GM12878 (cell line): Measurements from ENCODE around the gene MEP1A. TPM values are rescaled to one million over a fixed set of nuclear protein-coding genes. Genes with fewer than 3 reads are reported as not detected.

Experiments
- ATAC-seq: fragments of 200-7000 bp; cut with Tn5 transposase; 3 replicates; pipeline ENCODE4 v1.9.1; 2020; ENCODE audit warnings: mild to moderate bottlenecking, moderate library complexity
- BruUV-seq: library from RNA; stranded (reverse); fragments of 400-500 nt; replicated peaks from 2 replicates; lab custom pipeline; 2021; lab: Mats Ljungman, UMichigan
- CTCF ChIA-PET: fragments of 300-600 bp; sonication (Branson Sonifier 250); formaldehyde crosslinking; extraction: SDS; loops from one replicate; lab custom pipeline; 2021; ENCODE audit warnings: inconsistent platforms; lab: Yijun Ruan, JAX
- POLR2A ChIA-PET: fragments of 350-600 bp; formaldehyde crosslinking; extraction: SDS; loops from one replicate; lab custom pipeline; 2021; ENCODE audit warnings: inconsistent platforms; lab: Charles Lee
- RAD21 ChIA-PET: fragments of 300-600 bp; sonication (Branson Sonifier 250); formaldehyde crosslinking; loops from one replicate; lab custom pipeline; 2023; ENCODE audit warnings: antibody characterized with exemption; ENCODE audit not compliant: unreplicated experiment; lab: Charles Lee
- SMC1A ChIA-PET: fragments of 300-600 bp; sonication (Branson Sonifier 250); formaldehyde crosslinking; loops from one replicate; lab custom pipeline; 2023; ENCODE audit not compliant: unreplicated experiment, uncharacterized antibody; lab: Charles Lee
- DNase-seq: peaks from one replicate; pipeline ENCODE4 v3.0.0-alpha.2; 2011; ENCODE audit warnings: low read depth, low spot score
- FAIRE-seq: peaks from 3 replicates; lab custom pipeline; 2011; peaks lifted over from hg19 to GRCh38; lab: Jason Lieb, UNC
- H2AFZ ChIP-seq: 2 replicates; pipeline ENCODE4 v1.6.0; 2011; ENCODE audit warnings: low read depth, low read length, control low read depth; ENCODE audit not compliant: control insufficient read depth
- H3K27ac ChIP-seq: 2 replicates; pipeline ENCODE4 v1.5.1; 2011; ENCODE audit warnings: control low read depth; ENCODE audit not compliant: control insufficient read depth, insufficient read depth
- H3K27me3 ChIP-seq, 2 experiments: replicated peaks in 1 of 2; 2 replicates each; pipeline versions ENCODE4 v1.6.0 to v1.6.1; 2011; ENCODE audit warnings: low read length in 1 of 2; ENCODE audit not compliant: control insufficient read depth in 2 of 2, insufficient read depth in 2 of 2
- H3K36me3 ChIP-seq, 2 experiments: 2 replicates each; pipeline ENCODE4 v1.5.1; 2011; ENCODE audit warnings: low read length in 1 of 2; ENCODE audit not compliant: control insufficient read depth in 2 of 2, insufficient read depth in 2 of 2
- H3K4me1 ChIP-seq: 2 replicates; pipeline ENCODE4 v1.6.1; 2011; ENCODE audit warnings: mild to moderate bottlenecking, low read length, moderate library complexity, mixed read lengths; ENCODE audit not compliant: control insufficient read depth, insufficient read depth
- H3K4me2 ChIP-seq: 2 replicates; pipeline ENCODE4 v1.6.0; 2011; ENCODE audit warnings: control low read depth; ENCODE audit not compliant: control insufficient read depth, insufficient read depth
- H3K4me3 ChIP-seq: fragments of 200-600 bp; sonication (generic); 2 replicates; pipeline ENCODE4 v1.5.1; 2016
- H3K79me2 ChIP-seq: 2 replicates; pipeline ENCODE4 v1.6.0; 2011; ENCODE audit warnings: low read length; ENCODE audit not compliant: control insufficient read depth, insufficient read depth
- H3K9ac ChIP-seq: 2 replicates; pipeline ENCODE4 v1.8.0; 2011; ENCODE audit warnings: low read length, control low read depth, mixed read lengths; ENCODE audit not compliant: control insufficient read depth, insufficient read depth
- H3K9me3 ChIP-seq: replicated peaks from 3 replicates; pipeline ENCODE4 v1.5.1; 2011; ENCODE audit warnings: mild to moderate bottlenecking, low read length; ENCODE audit not compliant: control insufficient read depth, insufficient read depth
- H4K20me1 ChIP-seq: 2 replicates; pipeline ENCODE4 v1.6.0; 2011; ENCODE audit not compliant: control insufficient read depth, insufficient read depth
- EGR1 ChIP-seq, 2 experiments: IDR thresholded peaks; 1 replicate in 1 of 2; 2 replicates in 1 of 2; pipeline ENCODE4 v1.6.1; 2011 to 2012; ENCODE audit warnings: low read depth in 2 of 2, low read length in 2 of 2, borderline replicate concordance in 1 of 2, mild to moderate bottlenecking in 1 of 2, moderate library complexity in 1 of 2
- HDAC6 ChIP-seq: fragments of 200-600 bp; sonication (generic); IDR thresholded peaks from one replicate; pipeline ENCODE4 v1.8.0; 2017; ENCODE audit warnings: antibody characterized with exemption; ENCODE audit not compliant: unreplicated experiment
- PAX8 ChIP-seq: fragments of 450-650 bp; IDR thresholded peaks from 2 replicates; pipeline ENCODE4 v1.6.1; 2017; ENCODE audit warnings: mild to moderate bottlenecking, moderate library complexity
- SIN3A ChIP-seq: IDR thresholded peaks from 2 replicates; pipeline ENCODE4 v1.6.1; 2012; ENCODE audit warnings: low read depth, low read length, improper control_type of control experiment
- SRF ChIP-seq, 2 experiments: IDR thresholded peaks; 2 replicates each; pipeline ENCODE4 v1.6.1; 2011; ENCODE audit warnings: low read depth in 2 of 2, low read length in 2 of 2, mild to moderate bottlenecking in 1 of 2, moderate library complexity in 1 of 2
- TAF1 ChIP-seq: IDR thresholded peaks from 2 replicates; pipeline ENCODE4 v1.6.1; 2011; ENCODE audit warnings: mild to moderate bottlenecking, low read depth, low read length, borderline replicate concordance
- YY1 ChIP-seq: IDR thresholded peaks from 2 replicates; pipeline ENCODE4 v1.6.1; 2011; ENCODE audit warnings: low read depth, mild to moderate bottlenecking, low read length
- WGBS: methylation state at CpG from one replicate; pipeline ENCODE4 v1.1.6; 2016; ENCODE audit warnings: low lambda C conversion rate; ENCODE audit not compliant: insufficient replicate concordance, insufficient coverage; ENCODE audit errors: missing lambda C conversion rate; 5-methylcytosine and 5-hydroxymethylcytosine counted together
- in situ Hi-C: fragments of 300-500 bp; cut with MboI; formaldehyde crosslinking; loops from 9 replicates; pipeline ENCODE4 v1.14.3; 2018; ENCODE audit warnings: mixed read lengths
- intact Hi-C: fragments of 100-400 bp; cut with micrococcal nuclease; formaldehyde crosslinking; loops from one replicate; pipeline ENCODE4 v1.14.2; 2022; ENCODE audit not compliant: unreplicated experiment
- polyA plus RNA-seq, 11 experiments: library from polyadenylated mRNA; depleted of rRNA in 4 of 11; unstranded in 6 of 11; stranded (reverse) in 5 of 11; fragments of >200 nt; fragmentation: Nextera tagmentation in 4 of 11; fragmentation: Illumina TruSeq in 1 of 11; extraction: Ambion mirVana in 4 of 11; extraction: Trizol in 1 of 11; gene quantifications; 1 replicate in 1 of 11; 2 replicates in 10 of 11; pipeline versions ENCODE4 v1.2.1 to v1.2.3, GENCODE V29; 2011 to 2016; ENCODE audit warnings: inconsistent platforms in 2 of 11, missing spikeins in 2 of 11, low read depth in 1 of 11
- total RNA-seq, 4 experiments: library from RNA; depleted of rRNA in 3 of 4; stranded (reverse); fragments of >200 nt in 3 of 4; fragmentation: Illumina TruSeq in 1 of 4; extraction: Trizol in 1 of 4; gene quantifications; 2 replicates each; pipeline versions ENCODE4 v1.2.1 to v1.2.3, GENCODE V29; 2013 to 2021
- TF ChIP-seq, protein P1 (sequence below), 3 experiments: IDR thresholded peaks in 2 of 3; conservative IDR thresholded peaks in 1 of 3; 2 replicates each; pipeline ENCODE4 v1.5.1; 2011; ENCODE audit warnings: low read depth in 3 of 3, low read length in 3 of 3, mild to moderate bottlenecking in 3 of 3, control low read depth in 2 of 3, moderate library complexity in 2 of 3, inconsistent platforms in 1 of 3, mixed read lengths in 1 of 3; ENCODE audit not compliant: control insufficient read depth in 2 of 3, insufficient read depth in 1 of 3; ENCODE audit errors: extremely low read depth in 1 of 3
- TF ChIP-seq, protein P2 (sequence below): fragments of 450-650 bp; IDR thresholded peaks from 2 replicates; pipeline ENCODE4 v1.6.1; 2014; ENCODE audit warnings: mild to moderate bottlenecking
- TF ChIP-seq, protein P3 (sequence below): fragments of 450-650 bp; IDR thresholded peaks from 2 replicates; pipeline ENCODE4 v1.6.1; 2017; ENCODE audit warnings: mild to moderate bottlenecking, low read depth, inconsistent platforms; ENCODE audit not compliant: poor library complexity, severe bottlenecking
- TF ChIP-seq, protein P4 (sequence below): IDR thresholded peaks from 2 replicates; pipeline ENCODE4 v1.6.1; 2011; ENCODE audit warnings: low read depth, low read length, improper control_type of control experiment, borderline replicate concordance
- TF ChIP-seq, protein P5 (sequence below): fragments of 450-650 bp; IDR thresholded peaks from 2 replicates; pipeline ENCODE4 v1.6.1; 2017; ENCODE audit warnings: mild to moderate bottlenecking
- TF ChIP-seq, protein P6 (sequence below): IDR thresholded peaks from 2 replicates; pipeline ENCODE4 v1.6.1; 2012; ENCODE audit warnings: low read depth, low read length, improper control_type of control experiment

MEP1A gene
- total and polyA plus RNA-seq, 10 of the 15 experiments (the other 5 are each of a cell fraction or from before 2014, with no cell fraction given) = not detected

DNA sequence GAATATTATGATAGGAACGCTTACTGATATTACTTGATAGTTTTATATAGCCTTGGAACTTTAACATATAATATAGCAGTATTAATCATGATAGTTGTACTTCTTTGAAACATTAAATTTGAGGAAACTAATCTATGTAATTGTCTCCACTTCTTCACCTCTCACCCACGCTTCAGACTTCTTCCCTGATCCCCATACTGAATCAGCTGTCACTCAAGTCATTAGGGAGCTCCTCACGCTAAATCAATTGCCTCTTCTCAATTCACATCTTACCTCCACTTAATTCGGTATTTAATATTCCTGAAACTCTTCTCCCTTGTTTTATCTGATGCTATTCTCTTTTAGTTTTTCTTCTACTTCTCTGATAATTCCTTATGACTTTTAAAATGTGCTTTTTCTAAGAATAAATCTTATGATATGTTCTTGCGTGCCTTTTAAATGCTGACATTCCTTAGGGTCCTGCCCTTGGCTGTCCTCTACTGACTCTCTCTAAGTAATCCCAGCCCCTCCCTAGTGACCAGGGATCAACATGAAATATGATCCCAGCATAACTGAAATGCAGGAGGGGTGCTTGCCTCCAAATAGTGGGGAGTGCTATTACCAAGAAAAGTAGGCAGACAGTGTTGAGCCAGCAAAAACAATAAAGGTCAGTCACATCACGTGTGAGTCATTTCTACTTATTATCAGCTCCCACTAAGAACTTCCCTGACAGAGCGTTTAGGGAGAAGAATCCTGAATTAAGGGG lies 36.5 kb upstream of the MEP1A start:
- BruUV-seq = no TSS peak
- no peaks in the 10 kb centered on the region for H3K27me3 ChIP-seq
- no peak overlapping the region for H2AFZ ChIP-seq
- H3K9me3 ChIP-seq = no peaks in the 10 kb centered on the region
- H3K4me2 ChIP-seq = no peak overlapping the region
- RAD21 ChIA-PET = no interaction called here
- H3K27ac ChIP-seq = no peak overlapping the region
- H4K20me1 ChIP-seq = no peaks in the 10 kb centered on the region
- in situ Hi-C loops (no loop called here), intact Hi-C loops (no loop called here)
- CTCF ChIA-PET = no interaction called here
- DNase-seq (no peak), ATAC-seq (no peak), FAIRE-seq (no peak)
- H3K4me1 ChIP-seq = no peaks in the 10 kb centered on the region
- H3K4me3 ChIP-seq = no peak overlapping the region
- no peak overlapping the region for H3K9ac ChIP-seq
- SMC1A ChIA-PET = interaction anchor here (0.8 kb wide), 1 partner anchor 23 kb away, joined by 3 read pairs; no protein-coding TSS in a partner anchor
- POLR2A ChIA-PET = no interaction called here
- WGBS = 22% methylated on average over 7 of the region's 7 CpGs
- no peaks in the 10 kb centered on the region for H3K36me3 ChIP-seq
- no peaks in the 10 kb centered on the region for H3K79me2 ChIP-seq
- TF ChIP-seq, protein P1, sequence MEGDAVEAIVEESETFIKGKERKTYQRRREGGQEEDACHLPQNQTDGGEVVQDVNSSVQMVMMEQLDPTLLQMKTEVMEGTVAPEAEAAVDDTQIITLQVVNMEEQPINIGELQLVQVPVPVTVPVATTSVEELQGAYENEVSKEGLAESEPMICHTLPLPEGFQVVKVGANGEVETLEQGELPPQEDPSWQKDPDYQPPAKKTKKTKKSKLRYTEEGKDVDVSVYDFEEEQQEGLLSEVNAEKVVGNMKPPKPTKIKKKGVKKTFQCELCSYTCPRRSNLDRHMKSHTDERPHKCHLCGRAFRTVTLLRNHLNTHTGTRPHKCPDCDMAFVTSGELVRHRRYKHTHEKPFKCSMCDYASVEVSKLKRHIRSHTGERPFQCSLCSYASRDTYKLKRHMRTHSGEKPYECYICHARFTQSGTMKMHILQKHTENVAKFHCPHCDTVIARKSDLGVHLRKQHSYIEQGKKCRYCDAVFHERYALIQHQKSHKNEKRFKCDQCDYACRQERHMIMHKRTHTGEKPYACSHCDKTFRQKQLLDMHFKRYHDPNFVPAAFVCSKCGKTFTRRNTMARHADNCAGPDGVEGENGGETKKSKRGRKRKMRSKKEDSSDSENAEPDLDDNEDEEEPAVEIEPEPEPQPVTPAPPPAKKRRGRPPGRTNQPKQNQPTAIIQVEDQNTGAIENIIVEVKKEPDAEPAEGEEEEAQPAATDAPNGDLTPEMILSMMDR (IDR thresholded peaks at IDR 0.05 in 2 of 3, conservative IDR thresholded peaks at IDR 0.05 in 1 of 3; ENCODE audit: control insufficient read depth in 2 of 3, extremely low read depth in 1 of 3, insufficient read depth in 1 of 3, low read depth in 3 of 3, low read length in 3 of 3) = no peak
- TF ChIP-seq, protein P2, sequence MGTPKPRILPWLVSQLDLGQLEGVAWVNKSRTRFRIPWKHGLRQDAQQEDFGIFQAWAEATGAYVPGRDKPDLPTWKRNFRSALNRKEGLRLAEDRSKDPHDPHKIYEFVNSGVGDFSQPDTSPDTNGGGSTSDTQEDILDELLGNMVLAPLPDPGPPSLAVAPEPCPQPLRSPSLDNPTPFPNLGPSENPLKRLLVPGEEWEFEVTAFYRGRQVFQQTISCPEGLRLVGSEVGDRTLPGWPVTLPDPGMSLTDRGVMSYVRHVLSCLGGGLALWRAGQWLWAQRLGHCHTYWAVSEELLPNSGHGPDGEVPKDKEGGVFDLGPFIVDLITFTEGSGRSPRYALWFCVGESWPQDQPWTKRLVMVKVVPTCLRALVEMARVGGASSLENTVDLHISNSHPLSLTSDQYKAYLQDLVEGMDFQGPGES = no peak
- no peak for TF ChIP-seq YY1
- TF ChIP-seq, protein P3, sequence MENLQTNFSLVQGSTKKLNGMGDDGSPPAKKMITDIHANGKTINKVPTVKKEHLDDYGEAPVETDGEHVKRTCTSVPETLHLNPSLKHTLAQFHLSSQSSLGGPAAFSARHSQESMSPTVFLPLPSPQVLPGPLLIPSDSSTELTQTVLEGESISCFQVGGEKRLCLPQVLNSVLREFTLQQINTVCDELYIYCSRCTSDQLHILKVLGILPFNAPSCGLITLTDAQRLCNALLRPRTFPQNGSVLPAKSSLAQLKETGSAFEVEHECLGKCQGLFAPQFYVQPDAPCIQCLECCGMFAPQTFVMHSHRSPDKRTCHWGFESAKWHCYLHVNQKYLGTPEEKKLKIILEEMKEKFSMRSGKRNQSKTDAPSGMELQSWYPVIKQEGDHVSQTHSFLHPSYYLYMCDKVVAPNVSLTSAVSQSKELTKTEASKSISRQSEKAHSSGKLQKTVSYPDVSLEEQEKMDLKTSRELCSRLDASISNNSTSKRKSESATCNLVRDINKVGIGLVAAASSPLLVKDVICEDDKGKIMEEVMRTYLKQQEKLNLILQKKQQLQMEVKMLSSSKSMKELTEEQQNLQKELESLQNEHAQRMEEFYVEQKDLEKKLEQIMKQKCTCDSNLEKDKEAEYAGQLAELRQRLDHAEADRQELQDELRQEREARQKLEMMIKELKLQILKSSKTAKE = no peak
- no peak for TF ChIP-seq SIN3A
- TF ChIP-seq, protein P4, sequence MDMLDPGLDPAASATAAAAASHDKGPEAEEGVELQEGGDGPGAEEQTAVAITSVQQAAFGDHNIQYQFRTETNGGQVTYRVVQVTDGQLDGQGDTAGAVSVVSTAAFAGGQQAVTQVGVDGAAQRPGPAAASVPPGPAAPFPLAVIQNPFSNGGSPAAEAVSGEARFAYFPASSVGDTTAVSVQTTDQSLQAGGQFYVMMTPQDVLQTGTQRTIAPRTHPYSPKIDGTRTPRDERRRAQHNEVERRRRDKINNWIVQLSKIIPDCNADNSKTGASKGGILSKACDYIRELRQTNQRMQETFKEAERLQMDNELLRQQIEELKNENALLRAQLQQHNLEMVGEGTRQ = no peak
- TF ChIP-seq HDAC6 = no peak
- no peak for TF ChIP-seq EGR1 (IDR thresholded peaks at IDR 0.05; ENCODE audit: borderline replicate concordance in 1 of 2, low read depth in 2 of 2, low read length in 2 of 2)
- no peak for TF ChIP-seq TAF1
- TF ChIP-seq, protein P5, sequence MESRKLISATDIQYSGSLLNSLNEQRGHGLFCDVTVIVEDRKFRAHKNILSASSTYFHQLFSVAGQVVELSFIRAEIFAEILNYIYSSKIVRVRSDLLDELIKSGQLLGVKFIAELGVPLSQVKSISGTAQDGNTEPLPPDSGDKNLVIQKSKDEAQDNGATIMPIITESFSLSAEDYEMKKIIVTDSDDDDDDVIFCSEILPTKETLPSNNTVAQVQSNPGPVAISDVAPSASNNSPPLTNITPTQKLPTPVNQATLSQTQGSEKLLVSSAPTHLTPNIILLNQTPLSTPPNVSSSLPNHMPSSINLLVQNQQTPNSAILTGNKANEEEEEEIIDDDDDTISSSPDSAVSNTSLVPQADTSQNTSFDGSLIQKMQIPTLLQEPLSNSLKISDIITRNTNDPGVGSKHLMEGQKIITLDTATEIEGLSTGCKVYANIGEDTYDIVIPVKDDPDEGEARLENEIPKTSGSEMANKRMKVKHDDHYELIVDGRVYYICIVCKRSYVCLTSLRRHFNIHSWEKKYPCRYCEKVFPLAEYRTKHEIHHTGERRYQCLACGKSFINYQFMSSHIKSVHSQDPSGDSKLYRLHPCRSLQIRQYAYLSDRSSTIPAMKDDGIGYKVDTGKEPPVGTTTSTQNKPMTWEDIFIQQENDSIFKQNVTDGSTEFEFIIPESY = no peak
- no peak for TF ChIP-seq SRF (IDR thresholded peaks at IDR 0.05; ENCODE audit: low read depth in 2 of 2, low read length in 2 of 2)
- TF ChIP-seq, protein P6, sequence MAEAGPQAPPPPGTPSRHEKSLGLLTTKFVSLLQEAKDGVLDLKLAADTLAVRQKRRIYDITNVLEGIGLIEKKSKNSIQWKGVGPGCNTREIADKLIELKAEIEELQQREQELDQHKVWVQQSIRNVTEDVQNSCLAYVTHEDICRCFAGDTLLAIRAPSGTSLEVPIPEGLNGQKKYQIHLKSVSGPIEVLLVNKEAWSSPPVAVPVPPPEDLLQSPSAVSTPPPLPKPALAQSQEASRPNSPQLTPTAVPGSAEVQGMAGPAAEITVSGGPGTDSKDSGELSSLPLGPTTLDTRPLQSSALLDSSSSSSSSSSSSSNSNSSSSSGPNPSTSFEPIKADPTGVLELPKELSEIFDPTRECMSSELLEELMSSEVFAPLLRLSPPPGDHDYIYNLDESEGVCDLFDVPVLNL = no peak
- no peak for TF ChIP-seq PAX8
